Suprapubic skin (tissue), 4 donors: ENCODE results near the gene SULT1A2. TPM values are rescaled to one million over a fixed set of nuclear protein-coding genes. Genes with fewer than 3 reads are reported as not detected.

ENCODE experiments used
- DNase-seq, 2 donors: peaks; one replicate each; pipeline ENCODE4 v3.0.0-alpha.2; 2019; ENCODE audit warnings: low spot score in 2 of 2
- H3K27ac ChIP-seq: fragments of 200-600 bp; sonication (generic); one replicate; pipeline ENCODE4 v1.5.1; 2019
- H3K27me3 ChIP-seq: fragments of 200-600 bp; sonication (generic); one replicate; pipeline ENCODE4 v1.5.1; 2019
- H3K36me3 ChIP-seq: fragments of 200-600 bp; sonication (generic); one replicate; pipeline ENCODE4 v1.5.1; 2019
- H3K4me1 ChIP-seq: fragments of 200-600 bp; sonication (generic); one replicate; pipeline ENCODE4 v1.5.1; 2019
- H3K4me3 ChIP-seq: fragments of 200-600 bp; sonication (generic); one replicate; pipeline ENCODE4 v1.5.1; 2019; ENCODE audit warnings: mild to moderate bottlenecking
- H3K9me3 ChIP-seq: fragments of 200-600 bp; sonication (generic); one replicate; pipeline ENCODE4 v1.5.1; 2019
- CTCF ChIP-seq, 2 donors: fragments of 200-600 bp in 1 of 2; fragments of 450-650 bp in 1 of 2; sonication (generic) in 1 of 2; IDR thresholded peaks; one replicate each; pipeline ENCODE4 v1.5.1; 2016 to 2019; ENCODE audit warnings: antibody characterized with exemption in 2 of 2, mild to moderate bottlenecking in 1 of 2, moderate library complexity in 1 of 2
- EP300 ChIP-seq: sonication (generic); formaldehyde crosslinking; IDR thresholded peaks from one replicate; pipeline ENCODE4 v1.6.1; 2017; ENCODE audit warnings: antibody characterized with exemption
- POLR2A ChIP-seq, 2 donors: fragments of 450-650 bp; IDR thresholded peaks; one replicate each; pipeline ENCODE4 v1.6.1; 2017; ENCODE audit warnings: antibody characterized with exemption in 2 of 2, mild to moderate bottlenecking in 2 of 2, moderate library complexity in 2 of 2
- POLR2AphosphoS5 ChIP-seq, 3 donors: sonication (generic); formaldehyde crosslinking; IDR thresholded peaks; one replicate each; pipeline ENCODE4 v1.6.1; 2017; ENCODE audit warnings: antibody characterized with exemption in 3 of 3
- WGBS: methylation state at CpG from one replicate; pipeline ENCODE4 v1.1.5; 2018; 5-methylcytosine and 5-hydroxymethylcytosine counted together
- total RNA-seq, 4 donors: library from RNA; depleted of rRNA; stranded (reverse); fragments of >200 nt; gene quantifications; one replicate each; pipeline ENCODE4 v1.1.0, GENCODE V29; 2016

The SULT1A2 gene
- total RNA-seq, 4 donors from 2014 or later: not detected

- TF ChIP-seq EP300 (no peak), POLR2AphosphoS5 (IDR thresholded peaks at IDR 0.05) (no peak), CTCF (IDR thresholded peaks at IDR 0.05) (no peak), POLR2A (IDR thresholded peaks at IDR 0.05) (no peak)
- H3K36me3 ChIP-seq: peaks cover 93% of the 10 kb centered on the region
- no peak overlapping the region for H3K27ac ChIP-seq
- H3K4me3 ChIP-seq: no peak overlapping the region
- DNase-seq: no peak
- WGBS: 86% methylated on average over 3 of the region's 3 CpGs
- H3K27me3 ChIP-seq: no peaks in the 10 kb centered on the region
- H3K4me1 ChIP-seq: no peaks in the 10 kb centered on the region
- no peaks in the 10 kb centered on the region for H3K9me3 ChIP-seq
These were observed 10.4 kb downstream of the SULT1A2 start for GRCh38 chr16:28586466-28586865.

- 91% methylated on average over 11 of the region's 11 CpGs for WGBS
- no peak for DNase-seq
- no peaks in the 10 kb centered on the region for H3K4me1 ChIP-seq
- H3K9me3 ChIP-seq: no peaks in the 10 kb centered on the region
- H3K4me3 ChIP-seq: no peak overlapping the region
- H3K36me3 ChIP-seq: peaks cover 88% of the 10 kb centered on the region
- no peak overlapping the region for H3K27ac ChIP-seq
- no peaks in the 10 kb centered on the region for H3K27me3 ChIP-seq
- no peak for TF ChIP-seq POLR2AphosphoS5 (IDR thresholded peaks at IDR 0.05)
- no peak for TF ChIP-seq POLR2A (IDR thresholded peaks at IDR 0.05)
- TF ChIP-seq EP300: no peak
- no peak for TF ChIP-seq CTCF (IDR thresholded peaks at IDR 0.05)
These were observed 11.2 kb downstream of the SULT1A2 start for GRCh38 chr16:28585674-28586073.

DNA sequence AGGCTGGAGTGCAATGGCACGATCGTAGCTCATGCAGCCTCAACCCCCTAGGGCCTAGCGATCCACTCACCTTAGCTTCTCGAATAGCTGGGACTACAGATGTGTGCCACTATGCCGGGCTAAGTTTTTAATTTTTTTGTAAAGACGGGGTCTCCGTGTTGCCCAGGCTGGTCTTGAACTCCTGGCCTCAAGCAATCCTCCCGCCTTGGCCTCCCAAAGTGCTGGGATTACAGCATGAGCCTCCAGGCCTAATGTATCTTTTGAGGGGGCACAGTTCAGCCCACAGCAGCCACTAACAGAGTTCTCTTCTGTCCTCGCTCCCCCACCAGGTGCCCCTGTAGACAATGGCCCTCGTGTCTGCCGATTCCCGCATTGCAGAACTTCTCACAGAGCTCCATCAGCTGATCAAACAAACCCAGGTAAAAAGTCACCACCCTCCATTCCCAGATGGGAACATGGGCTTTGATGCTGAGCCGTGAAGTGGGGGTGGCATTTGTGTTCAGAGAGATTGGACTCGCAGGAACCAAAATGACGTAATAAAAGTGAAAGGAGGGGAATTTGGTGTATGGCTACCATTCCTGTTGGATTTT, 16.0 kb downstream of the SULT1A2 start:
- H3K9me3 ChIP-seq: no peaks in the 10 kb centered on the region
- WGBS: 96% methylated on average over 15 of the region's 15 CpGs
- no peak for TF ChIP-seq POLR2A (IDR thresholded peaks at IDR 0.05)
- TF ChIP-seq CTCF (IDR thresholded peaks at IDR 0.05): no peak
- H3K4me3 ChIP-seq: no peak overlapping the region
- H3K27me3 ChIP-seq: no peaks in the 10 kb centered on the region
- H3K36me3 ChIP-seq: peaks cover 40% of the 10 kb centered on the region
- no peaks in the 10 kb centered on the region for H3K4me1 ChIP-seq
- no peak overlapping the region for H3K27ac ChIP-seq
- DNase-seq: no peak

GRCh38 chr16:28575446-28576109, 21.3 kb downstream of the SULT1A2 start:
- Histone ChIP-seq H3K27ac (no peak overlapping the region), H3K9me3 (no peaks in the 10 kb centered on the region), H3K27me3 (no peaks in the 10 kb centered on the region), H3K4me3 (no peak overlapping the region), H3K36me3 (no peaks in the 10 kb centered on the region), H3K4me1 (peaks cover 3% of the 10 kb centered on the region)
- DNase-seq: no peak
- TF ChIP-seq POLR2AphosphoS5 (IDR thresholded peaks at IDR 0.05) (no peak), CTCF (IDR thresholded peaks at IDR 0.05) (no peak), POLR2A (IDR thresholded peaks at IDR 0.05) (no peak), EP300 (no peak)
- 94% methylated on average over 8 of the region's 8 CpGs for WGBS

GRCh38 chr16:28574925-28575324, 21.9 kb downstream of the SULT1A2 start:
- Histone ChIP-seq H3K36me3 (no peaks in the 10 kb centered on the region), H3K27ac (no peak overlapping the region), H3K27me3 (no peaks in the 10 kb centered on the region), H3K4me1 (peaks cover 3% of the 10 kb centered on the region), H3K9me3 (no peaks in the 10 kb centered on the region), H3K4me3 (no peak overlapping the region)
- no peak for TF ChIP-seq EP300
- no peak for TF ChIP-seq POLR2AphosphoS5 (IDR thresholded peaks at IDR 0.05)
- no peak for TF ChIP-seq POLR2A (IDR thresholded peaks at IDR 0.05)
- no peak for TF ChIP-seq CTCF (IDR thresholded peaks at IDR 0.05)
- no peak for DNase-seq
- 83% methylated on average over 2 of the region's 2 CpGs for WGBS
